Renal cortex interstitium (tissue), 15 donors: ENCODE measurements around the gene ZMYND15. TPM values are rescaled to one million over a fixed set of nuclear protein-coding genes. Genes with fewer than 3 reads are reported as not detected.
"Not testable (repeated sequence)": the region's sequence is repeated elsewhere in the genome, so short reads cannot be mapped to it uniquely, and the experiment has no call there.

Experiments
- DNase-seq, 11 donors: peaks; one replicate each; pipeline ENCODE4 v3.0.0-alpha.2; 2013; ENCODE audit warnings: low read depth in 9 of 11, low spot score in 4 of 11; ENCODE audit errors: extremely low read depth in 1 of 11
- long read RNA-seq, 16 experiments: transcript quantifications; one replicate each; lab custom pipeline, GENCODE V29; 2026
- polyA plus RNA-seq, 3 donors: library from polyadenylated mRNA; unstranded; fragments of 120-200 nt; gene quantifications; one replicate each; pipeline ENCODE4 v1.2.1, GENCODE V29; 2013; ENCODE audit not compliant: insufficient read length in 3 of 3

ZMYND15 gene
- polyA plus RNA-seq = 1 to 10 TPM in 1 of 3 donors, under 1 TPM in 2; 0.46 to 1.7 (median 0.50) TPM
- long read RNA-seq, donor 1 = 0 reads
- long read RNA-seq, donor 2 = 0 reads
- long read RNA-seq, donor 3 = 0 reads
- long read RNA-seq, donor 4 = 0 reads
- long read RNA-seq, donor 5 = 0 reads
- long read RNA-seq, donor 6 = 0 reads
- long read RNA-seq, donor 7 = 0 reads
- long read RNA-seq, donor 8 = 0 reads
- long read RNA-seq, donor 9 = 0 reads
- long read RNA-seq, donor 10 = 0 reads
- long read RNA-seq, donor 11 = 0 reads
- long read RNA-seq, donor 12 = 0 reads
- long read RNA-seq, donor 13 = 0 reads
- long read RNA-seq, donor 14 = 0 reads
- long read RNA-seq, donor 15 = 0 reads
- long read RNA-seq, donor 16 = 0 reads

- peak in 5 of 11 donors; percentile 28 to 44 (median 36) for DNase-seq
These were observed at the start of gene ZMYND15, which contains the start of gene CXCL16 for GRCh38 chr17:4739122-4740024. Gene ZMYND15 (plus strand): TSS chr17:4739833. CDS start chr17:4740549, 716 bp downstream. Gene CXCL16 (minus strand): TSS chr17:4739928. CDS start chr17:4739339, 589 bp downstream.

- not testable (repeated sequence) for DNase-seq
These were observed 49.8 kb upstream of the ZMYND15 start for GRCh38 chr17:4689872-4690271.

GRCh38 chr17:4690745-4691144, 48.9 kb upstream of the ZMYND15 start:
- no peak for DNase-seq

GRCh38 chr17:4691686-4692085, 47.9 kb upstream of the ZMYND15 start:
- DNase-seq = no peak

GRCh38 chr17:4693416-4693815, 46.2 kb upstream of the ZMYND15 start:
- no peak for DNase-seq

GRCh38 chr17:4696437-4696805, 43.2 kb upstream of the ZMYND15 start:
- DNase-seq = no peak

GRCh38 chr17:4699401-4700056, 40.1 kb upstream of the ZMYND15 start:
- DNase-seq = not testable (repeated sequence)

GRCh38 chr17:4701116-4701515, 38.5 kb upstream of the ZMYND15 start:
- no peak for DNase-seq

GRCh38 chr17:4703330-4703691, 36.3 kb upstream of the ZMYND15 start:
- DNase-seq = no peak

- not testable (repeated sequence) for DNase-seq
These were observed 35.1 kb upstream of the ZMYND15 start for GRCh38 chr17:4704574-4704907.

GRCh38 chr17:4704991-4705390, 34.6 kb upstream of the ZMYND15 start:
- no peak for DNase-seq

- no peak for DNase-seq
These were observed 33.5 kb upstream of the ZMYND15 start for GRCh38 chr17:4706121-4706520.

- no peak for DNase-seq
These were observed 31.2 kb upstream of the ZMYND15 start for GRCh38 chr17:4708436-4708835.

- DNase-seq = peak; percentile 94 to 99 (median 98)
These were observed 29.6 kb upstream of the ZMYND15 start, which contains the start of gene ARRB2 for GRCh38 chr17:4709794-4710692. Gene ARRB2 (plus strand): TSS chr17:4710632. CDS start chr17:4710722, 90 bp downstream.

GRCh38 chr17:4710693-4711634, 28.7 kb upstream of the ZMYND15 start:
- no peak for DNase-seq

- DNase-seq = no peak
These were observed 27.9 kb upstream of the ZMYND15 start for GRCh38 chr17:4711661-4712181.

GRCh38 chr17:4712526-4712925, 27.1 kb upstream of the ZMYND15 start:
- DNase-seq = no peak
